GM12878 (cell line): ENCODE data around the gene DMWD. TPM values are rescaled to one million over a fixed set of nuclear protein-coding genes. Genes with fewer than 3 reads are reported as not detected.

Experiments
- ATAC-seq: fragments of 200-7000 bp; cut with Tn5 transposase; 3 replicates; pipeline ENCODE4 v1.9.1; 2020; ENCODE audit warnings: mild to moderate bottlenecking, moderate library complexity
- BruUV-seq: library from RNA; stranded (reverse); fragments of 400-500 nt; replicated peaks from 2 replicates; lab custom pipeline; 2021; lab: Mats Ljungman, UMichigan
- CTCF ChIA-PET: fragments of 300-600 bp; sonication (Branson Sonifier 250); formaldehyde crosslinking; extraction: SDS; loops from one replicate; lab custom pipeline; 2021; ENCODE audit warnings: inconsistent platforms; lab: Yijun Ruan, JAX
- POLR2A ChIA-PET: fragments of 350-600 bp; formaldehyde crosslinking; extraction: SDS; loops from one replicate; lab custom pipeline; 2021; ENCODE audit warnings: inconsistent platforms; lab: Charles Lee
- RAD21 ChIA-PET: fragments of 300-600 bp; sonication (Branson Sonifier 250); formaldehyde crosslinking; loops from one replicate; lab custom pipeline; 2023; ENCODE audit warnings: antibody characterized with exemption; ENCODE audit not compliant: unreplicated experiment; lab: Charles Lee
- SMC1A ChIA-PET: fragments of 300-600 bp; sonication (Branson Sonifier 250); formaldehyde crosslinking; loops from one replicate; lab custom pipeline; 2023; ENCODE audit not compliant: unreplicated experiment, uncharacterized antibody; lab: Charles Lee
- DNase-seq: peaks from one replicate; pipeline ENCODE4 v3.0.0-alpha.2; 2011; ENCODE audit warnings: low read depth, low spot score
- FAIRE-seq: peaks from 3 replicates; lab custom pipeline; 2011; peaks lifted over from hg19 to GRCh38; lab: Jason Lieb, UNC
- H2AFZ ChIP-seq: 2 replicates; pipeline ENCODE4 v1.6.0; 2011; ENCODE audit warnings: low read depth, low read length, control low read depth; ENCODE audit not compliant: control insufficient read depth
- H3K27ac ChIP-seq: 2 replicates; pipeline ENCODE4 v1.5.1; 2011; ENCODE audit warnings: control low read depth; ENCODE audit not compliant: control insufficient read depth, insufficient read depth
- H3K27me3 ChIP-seq, 2 experiments: replicated peaks in 1 of 2; 2 replicates each; pipeline versions ENCODE4 v1.6.0 to v1.6.1; 2011; ENCODE audit warnings: low read length in 1 of 2; ENCODE audit not compliant: control insufficient read depth in 2 of 2, insufficient read depth in 2 of 2
- H3K36me3 ChIP-seq, 2 experiments: 2 replicates each; pipeline ENCODE4 v1.5.1; 2011; ENCODE audit warnings: low read length in 1 of 2; ENCODE audit not compliant: control insufficient read depth in 2 of 2, insufficient read depth in 2 of 2
- H3K4me1 ChIP-seq: 2 replicates; pipeline ENCODE4 v1.6.1; 2011; ENCODE audit warnings: mild to moderate bottlenecking, low read length, moderate library complexity, mixed read lengths; ENCODE audit not compliant: control insufficient read depth, insufficient read depth
- H3K4me2 ChIP-seq: 2 replicates; pipeline ENCODE4 v1.6.0; 2011; ENCODE audit warnings: control low read depth; ENCODE audit not compliant: control insufficient read depth, insufficient read depth
- H3K4me3 ChIP-seq: fragments of 200-600 bp; sonication (generic); 2 replicates; pipeline ENCODE4 v1.5.1; 2016
- H3K79me2 ChIP-seq: 2 replicates; pipeline ENCODE4 v1.6.0; 2011; ENCODE audit warnings: low read length; ENCODE audit not compliant: control insufficient read depth, insufficient read depth
- H3K9ac ChIP-seq: 2 replicates; pipeline ENCODE4 v1.8.0; 2011; ENCODE audit warnings: low read length, control low read depth, mixed read lengths; ENCODE audit not compliant: control insufficient read depth, insufficient read depth
- H3K9me3 ChIP-seq: replicated peaks from 3 replicates; pipeline ENCODE4 v1.5.1; 2011; ENCODE audit warnings: mild to moderate bottlenecking, low read length; ENCODE audit not compliant: control insufficient read depth, insufficient read depth
- H4K20me1 ChIP-seq: 2 replicates; pipeline ENCODE4 v1.6.0; 2011; ENCODE audit not compliant: control insufficient read depth, insufficient read depth
- BHLHE40 ChIP-seq, 2 experiments: fragments of 450-650 bp in 1 of 2; IDR thresholded peaks; 2 replicates each; pipeline ENCODE4 v1.6.1; 2011 to 2017; ENCODE audit warnings: low read depth in 2 of 2, borderline replicate concordance in 1 of 2, improper control_type of control experiment in 1 of 2, low read length in 1 of 2, mild to moderate bottlenecking in 1 of 2
- EED ChIP-seq: sonication (generic); IDR thresholded peaks from 2 replicates; pipeline ENCODE4 v1.6.1; 2016; ENCODE audit warnings: antibody characterized with exemption, low read depth
- FOXK2 ChIP-seq: fragments of 450-650 bp; IDR thresholded peaks from 2 replicates; pipeline ENCODE4 v1.6.1; 2017; ENCODE audit warnings: mild to moderate bottlenecking, moderate library complexity
- IKZF2 ChIP-seq, 2 experiments: fragments of 450-650 bp; IDR thresholded peaks; 2 replicates each; pipeline ENCODE4 v1.6.1; 2017; ENCODE audit warnings: mild to moderate bottlenecking in 2 of 2, moderate library complexity in 2 of 2
- KLF5 ChIP-seq: fragments of 450-650 bp; IDR thresholded peaks from 2 replicates; pipeline ENCODE4 v1.6.1; 2014; ENCODE audit warnings: mild to moderate bottlenecking; ENCODE audit not compliant: partially characterized antibody
- LARP7 ChIP-seq: fragments of 450-650 bp; IDR thresholded peaks from 2 replicates; pipeline ENCODE4 v1.6.1; 2017; ENCODE audit warnings: mild to moderate bottlenecking
- POLR2A ChIP-seq: IDR thresholded peaks from 2 replicates; pipeline ENCODE4 v1.6.1; 2011; ENCODE audit warnings: low read depth, mild to moderate bottlenecking, low read length
- RFX5 ChIP-seq: IDR thresholded peaks from 2 replicates; pipeline ENCODE4 v1.6.1; 2011; ENCODE audit warnings: low read depth, low read length, improper control_type of control experiment
- SIN3A ChIP-seq: IDR thresholded peaks from 2 replicates; pipeline ENCODE4 v1.6.1; 2012; ENCODE audit warnings: low read depth, low read length, improper control_type of control experiment
- SRF ChIP-seq, 2 experiments: IDR thresholded peaks; 2 replicates each; pipeline ENCODE4 v1.6.1; 2011; ENCODE audit warnings: low read depth in 2 of 2, low read length in 2 of 2, mild to moderate bottlenecking in 1 of 2, moderate library complexity in 1 of 2
- YY1 ChIP-seq: IDR thresholded peaks from 2 replicates; pipeline ENCODE4 v1.6.1; 2011; ENCODE audit warnings: low read depth, mild to moderate bottlenecking, low read length
- WGBS: methylation state at CpG from one replicate; pipeline ENCODE4 v1.1.6; 2016; ENCODE audit warnings: low lambda C conversion rate; ENCODE audit not compliant: insufficient replicate concordance, insufficient coverage; ENCODE audit errors: missing lambda C conversion rate; 5-methylcytosine and 5-hydroxymethylcytosine counted together
- in situ Hi-C: fragments of 300-500 bp; cut with MboI; formaldehyde crosslinking; loops from 9 replicates; pipeline ENCODE4 v1.14.3; 2018; ENCODE audit warnings: mixed read lengths
- intact Hi-C: fragments of 100-400 bp; cut with micrococcal nuclease; formaldehyde crosslinking; loops from one replicate; pipeline ENCODE4 v1.14.2; 2022; ENCODE audit not compliant: unreplicated experiment
- polyA plus RNA-seq, 11 experiments: library from polyadenylated mRNA; depleted of rRNA in 4 of 11; unstranded in 6 of 11; stranded (reverse) in 5 of 11; fragments of >200 nt; fragmentation: Nextera tagmentation in 4 of 11; fragmentation: Illumina TruSeq in 1 of 11; extraction: Ambion mirVana in 4 of 11; extraction: Trizol in 1 of 11; gene quantifications; 1 replicate in 1 of 11; 2 replicates in 10 of 11; pipeline versions ENCODE4 v1.2.1 to v1.2.3, GENCODE V29; 2011 to 2016; ENCODE audit warnings: inconsistent platforms in 2 of 11, missing spikeins in 2 of 11, low read depth in 1 of 11
- total RNA-seq, 4 experiments: library from RNA; depleted of rRNA in 3 of 4; stranded (reverse); fragments of >200 nt in 3 of 4; fragmentation: Illumina TruSeq in 1 of 4; extraction: Trizol in 1 of 4; gene quantifications; 2 replicates each; pipeline versions ENCODE4 v1.2.1 to v1.2.3, GENCODE V29; 2013 to 2021
- TF ChIP-seq, protein P1 (sequence below): fragments of 450-650 bp; IDR thresholded peaks from 2 replicates; pipeline ENCODE4 v1.6.1; 2017; ENCODE audit warnings: mild to moderate bottlenecking, moderate library complexity
- TF ChIP-seq, protein P2 (sequence below): IDR thresholded peaks from 2 replicates; pipeline ENCODE4 v1.6.1; 2012; ENCODE audit warnings: low read depth, low read length, improper control_type of control experiment
- TF ChIP-seq, protein P3 (sequence below), 3 experiments: IDR thresholded peaks in 2 of 3; conservative IDR thresholded peaks in 1 of 3; 2 replicates each; pipeline ENCODE4 v1.5.1; 2011; ENCODE audit warnings: low read depth in 3 of 3, low read length in 3 of 3, mild to moderate bottlenecking in 3 of 3, control low read depth in 2 of 3, moderate library complexity in 2 of 3, inconsistent platforms in 1 of 3, mixed read lengths in 1 of 3; ENCODE audit not compliant: control insufficient read depth in 2 of 3, insufficient read depth in 1 of 3; ENCODE audit errors: extremely low read depth in 1 of 3

Gene DMWD
- total and polyA plus RNA-seq, 10 of the 15 experiments (the other 5 are each of a cell fraction or from before 2014, with no cell fraction given), result 3.5 to 56.0 (median 11.6) TPM

DNA sequence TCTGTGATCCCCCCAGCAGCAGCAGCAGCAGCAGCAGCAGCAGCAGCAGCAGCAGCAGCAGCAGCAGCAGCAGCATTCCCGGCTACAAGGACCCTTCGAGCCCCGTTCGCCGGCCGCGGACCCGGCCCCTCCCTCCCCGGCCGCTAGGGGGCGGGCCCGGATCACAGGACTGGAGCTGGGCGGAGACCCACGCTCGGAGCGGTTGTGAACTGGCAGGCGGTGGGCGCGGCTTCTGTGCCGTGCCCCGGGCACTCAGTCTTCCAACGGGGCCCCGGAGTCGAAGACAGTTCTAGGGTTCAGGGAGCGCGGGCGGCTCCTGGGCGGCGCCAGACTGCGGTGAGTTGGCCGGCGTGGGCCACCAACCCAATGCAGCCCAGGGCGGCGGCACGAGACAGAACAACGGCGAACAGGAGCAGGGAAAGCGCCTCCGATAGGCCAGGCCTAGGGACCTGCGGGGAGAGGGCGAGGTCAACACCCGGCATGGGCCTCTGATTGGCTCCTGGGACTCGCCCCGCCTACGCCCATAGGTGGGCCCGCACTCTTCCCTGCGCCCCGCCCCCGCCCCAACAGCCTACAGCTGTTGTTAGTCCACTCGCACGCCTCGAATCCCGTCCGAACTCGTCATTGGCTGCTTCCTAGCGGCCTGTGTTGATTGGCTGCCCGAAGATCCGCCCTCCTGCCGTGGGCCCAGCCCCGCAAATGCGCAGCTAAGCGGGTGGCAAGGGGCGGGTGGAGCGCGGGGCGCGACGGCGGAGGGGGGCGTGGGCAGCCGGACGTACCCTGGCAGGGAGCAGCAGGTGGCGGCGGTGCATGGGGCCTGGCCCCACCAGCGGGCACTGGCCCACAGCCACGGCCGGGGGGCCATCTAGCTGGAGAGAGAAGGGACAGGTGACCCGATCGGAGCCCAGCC, 22.2 kb downstream of the DMWD start:
- H3K9ac ChIP-seq, result peak overlapping the region; percentile 61; the same call in 1 of the 2 replicates
- in situ Hi-C loops, result no loop called here
- BruUV-seq, result no TSS peak
- CTCF ChIA-PET, result interaction anchor here (0.6 to 4.5 kb wide), 25 partner anchors 9 to 331 kb away, joined by 3 to 110 read pairs (median 6); partner anchors contain the start of genes CCDC61, DMWD, FBXO46 and FOXA3
- SMC1A ChIA-PET, result interaction anchor here (0.9 to 3.2 kb wide), 6 partner anchors 9 to 92 kb away, joined by 3 to 24 read pairs (median 6); partner anchors contain the start of genes DMWD and SYMPK
- H3K27ac ChIP-seq, result peak overlapping the region; percentile 67; the same call in 1 of the 2 replicates
- H3K9me3 ChIP-seq, result no peaks in the 10 kb centered on the region
- peak overlapping the region; percentile 78 for H2AFZ ChIP-seq
- RAD21 ChIA-PET, result interaction anchor here (0.5 to 3.6 kb wide), 21 partner anchors 9 to 732 kb away, joined by 3 to 63 read pairs (median 5); partner anchors contain the start of genes DMWD, FBXO46, FOXA3 and IRF2BP1
- H3K27me3 ChIP-seq, result no peaks in the 10 kb centered on the region
- H3K36me3 ChIP-seq, result no peaks in the 10 kb centered on the region
- H3K4me3 ChIP-seq, result peak overlapping the region; percentile 78
- peaks cover 4% of the 10 kb centered on the region for H3K4me1 ChIP-seq
- peak overlapping the region; percentile 98 for H3K4me2 ChIP-seq
- intact Hi-C loops, result loop anchor here (2.0 kb wide), 1 partner anchor 28 kb away; no protein-coding TSS in a partner anchor
- H4K20me1 ChIP-seq, result no peaks in the 10 kb centered on the region
- POLR2A ChIA-PET, result interaction anchor here (0.6 to 3.3 kb wide), 20 partner anchors 9 to 594 kb away, joined by 3 to 28 read pairs (median 9); partner anchors contain the start of genes DMWD, FBXO46, IRF2BP1 and QPCTL
- FAIRE-seq (peak; percentile 98), DNase-seq (peak; percentile 76), ATAC-seq (peak; percentile 82)
- H3K79me2 ChIP-seq, result no peaks in the 10 kb centered on the region; the same call in 1 of the 2 replicates
- WGBS, result 3% methylated on average over 53 of the region's 79 CpGs
- TF ChIP-seq POLR2A (peak; percentile 65; the same call in 1 of the 2 replicates), LARP7 (peak; percentile 50), SIN3A (0 out of 2 replicates have a peak, but pooled peaks have one; percentile 28), KLF5 (no peak), RFX5 (peak; percentile 52), IKZF2 (IDR thresholded peaks at IDR 0.05) (0 out of 4 replicates have a peak, but pooled peaks of 1 of the 2 experiments have one; percentile 0), YY1 (peak; percentile 22; the same call in 1 of the 2 replicates), BHLHE40 (IDR thresholded peaks at IDR 0.05; ENCODE audit: borderline replicate concordance in 1 of 2, low read depth in 2 of 2, low read length in 1 of 2) (peak; percentile 78 to 95; a peak in 3 of 4 replicates), FOXK2 (peak; percentile 61; the same call in 1 of the 2 replicates), SRF (IDR thresholded peaks at IDR 0.05; ENCODE audit: low read depth in 2 of 2, low read length in 2 of 2) (peak in 1 of 2 experiments; percentile 55; a peak in 2 of 4 replicates), EED (no peak)
- TF ChIP-seq, protein P1, sequence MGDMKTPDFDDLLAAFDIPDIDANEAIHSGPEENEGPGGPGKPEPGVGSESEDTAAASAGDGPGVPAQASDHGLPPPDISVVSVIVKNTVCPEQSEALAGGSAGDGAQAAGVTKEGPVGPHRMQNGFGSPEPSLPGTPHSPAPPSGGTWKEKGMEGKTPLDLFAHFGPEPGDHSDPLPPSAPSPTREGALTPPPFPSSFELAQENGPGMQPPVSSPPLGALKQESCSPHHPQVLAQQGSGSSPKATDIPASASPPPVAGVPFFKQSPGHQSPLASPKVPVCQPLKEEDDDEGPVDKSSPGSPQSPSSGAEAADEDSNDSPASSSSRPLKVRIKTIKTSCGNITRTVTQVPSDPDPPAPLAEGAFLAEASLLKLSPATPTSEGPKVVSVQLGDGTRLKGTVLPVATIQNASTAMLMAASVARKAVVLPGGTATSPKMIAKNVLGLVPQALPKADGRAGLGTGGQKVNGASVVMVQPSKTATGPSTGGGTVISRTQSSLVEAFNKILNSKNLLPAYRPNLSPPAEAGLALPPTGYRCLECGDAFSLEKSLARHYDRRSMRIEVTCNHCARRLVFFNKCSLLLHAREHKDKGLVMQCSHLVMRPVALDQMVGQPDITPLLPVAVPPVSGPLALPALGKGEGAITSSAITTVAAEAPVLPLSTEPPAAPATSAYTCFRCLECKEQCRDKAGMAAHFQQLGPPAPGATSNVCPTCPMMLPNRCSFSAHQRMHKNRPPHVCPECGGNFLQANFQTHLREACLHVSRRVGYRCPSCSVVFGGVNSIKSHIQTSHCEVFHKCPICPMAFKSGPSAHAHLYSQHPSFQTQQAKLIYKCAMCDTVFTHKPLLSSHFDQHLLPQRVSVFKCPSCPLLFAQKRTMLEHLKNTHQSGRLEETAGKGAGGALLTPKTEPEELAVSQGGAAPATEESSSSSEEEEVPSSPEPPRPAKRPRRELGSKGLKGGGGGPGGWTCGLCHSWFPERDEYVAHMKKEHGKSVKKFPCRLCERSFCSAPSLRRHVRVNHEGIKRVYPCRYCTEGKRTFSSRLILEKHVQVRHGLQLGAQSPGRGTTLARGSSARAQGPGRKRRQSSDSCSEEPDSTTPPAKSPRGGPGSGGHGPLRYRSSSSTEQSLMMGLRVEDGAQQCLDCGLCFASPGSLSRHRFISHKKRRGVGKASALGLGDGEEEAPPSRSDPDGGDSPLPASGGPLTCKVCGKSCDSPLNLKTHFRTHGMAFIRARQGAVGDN, result 0 out of 2 replicates have a peak, but pooled peaks have one; percentile 39
- TF ChIP-seq, protein P2, sequence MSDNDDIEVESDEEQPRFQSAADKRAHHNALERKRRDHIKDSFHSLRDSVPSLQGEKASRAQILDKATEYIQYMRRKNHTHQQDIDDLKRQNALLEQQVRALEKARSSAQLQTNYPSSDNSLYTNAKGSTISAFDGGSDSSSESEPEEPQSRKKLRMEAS, result peak; percentile 17; the same call in 1 of the 2 replicates
- TF ChIP-seq, protein P3, sequence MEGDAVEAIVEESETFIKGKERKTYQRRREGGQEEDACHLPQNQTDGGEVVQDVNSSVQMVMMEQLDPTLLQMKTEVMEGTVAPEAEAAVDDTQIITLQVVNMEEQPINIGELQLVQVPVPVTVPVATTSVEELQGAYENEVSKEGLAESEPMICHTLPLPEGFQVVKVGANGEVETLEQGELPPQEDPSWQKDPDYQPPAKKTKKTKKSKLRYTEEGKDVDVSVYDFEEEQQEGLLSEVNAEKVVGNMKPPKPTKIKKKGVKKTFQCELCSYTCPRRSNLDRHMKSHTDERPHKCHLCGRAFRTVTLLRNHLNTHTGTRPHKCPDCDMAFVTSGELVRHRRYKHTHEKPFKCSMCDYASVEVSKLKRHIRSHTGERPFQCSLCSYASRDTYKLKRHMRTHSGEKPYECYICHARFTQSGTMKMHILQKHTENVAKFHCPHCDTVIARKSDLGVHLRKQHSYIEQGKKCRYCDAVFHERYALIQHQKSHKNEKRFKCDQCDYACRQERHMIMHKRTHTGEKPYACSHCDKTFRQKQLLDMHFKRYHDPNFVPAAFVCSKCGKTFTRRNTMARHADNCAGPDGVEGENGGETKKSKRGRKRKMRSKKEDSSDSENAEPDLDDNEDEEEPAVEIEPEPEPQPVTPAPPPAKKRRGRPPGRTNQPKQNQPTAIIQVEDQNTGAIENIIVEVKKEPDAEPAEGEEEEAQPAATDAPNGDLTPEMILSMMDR (IDR thresholded peaks at IDR 0.05 in 2 of 3, conservative IDR thresholded peaks at IDR 0.05 in 1 of 3; ENCODE audit: control insufficient read depth in 2 of 3, extremely low read depth in 1 of 3, insufficient read depth in 1 of 3, low read depth in 3 of 3, low read length in 3 of 3), result peak; percentile 86 to 95 (median 94)
